Stimulated activated CD8-positive, alpha-beta memory T cell treated with anti-CD3 and anti-CD28 coated beads, Interleukin-2, amount 100 ng/mL, for 48 hours (primary cell): ENCODE results near the gene TTC28.
"Not testable (repeated sequence)": the region's sequence is repeated elsewhere in the genome, so short reads cannot be mapped to it uniquely, and the experiment has no call there.

Experiments
- DNase-seq, 2 donors: peaks; one replicate each; pipeline ENCODE4 v3.0.0-alpha.2; 2020; ENCODE audit warnings: low read depth in 2 of 2

The TTC28 gene

DNA sequence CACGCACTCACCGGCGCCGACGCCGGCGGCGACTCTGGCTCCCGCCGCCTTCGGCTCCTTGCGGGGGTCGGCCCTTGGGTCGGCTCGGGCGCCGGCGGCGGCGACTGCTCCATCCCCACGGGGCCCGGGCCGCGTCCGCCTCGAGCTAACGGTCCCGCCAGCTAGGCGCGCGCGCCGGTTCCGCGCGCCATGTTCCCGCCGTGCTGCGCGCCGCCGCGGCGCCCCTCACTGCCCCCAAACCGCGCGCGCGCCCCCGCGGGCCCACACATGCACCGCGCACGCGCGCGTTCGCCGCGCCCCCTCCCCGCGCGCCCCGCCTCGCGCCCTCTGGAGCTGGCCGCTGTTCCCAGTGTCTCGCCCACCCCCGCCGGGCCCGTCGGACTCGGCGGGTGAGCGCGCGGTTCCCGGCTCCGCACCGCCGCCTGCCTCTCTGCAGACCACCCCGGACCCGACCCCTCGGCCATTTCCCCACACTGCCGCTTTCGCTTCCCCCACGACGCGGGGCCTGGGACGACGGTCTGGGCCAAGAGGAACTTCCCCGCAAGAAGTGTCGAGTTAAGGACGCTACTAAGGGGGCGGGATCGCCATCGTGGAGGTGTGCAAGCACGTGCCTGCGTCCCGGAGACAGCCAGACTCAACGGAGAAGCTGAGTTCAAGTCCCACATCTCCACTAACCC lies at the start of gene TTC28:
TSS of gene TTC28 (minus strand) at position 230 of the 677 bp plus-strand sequence. CDS start at position 113, 117 bp downstream.
- DNase-seq = peak; percentile 21 to 37

GRCh38 chr22:28728621-28729313 lies 49.1 kb upstream of the TTC28 start:
- DNase-seq = no peak

DNA sequence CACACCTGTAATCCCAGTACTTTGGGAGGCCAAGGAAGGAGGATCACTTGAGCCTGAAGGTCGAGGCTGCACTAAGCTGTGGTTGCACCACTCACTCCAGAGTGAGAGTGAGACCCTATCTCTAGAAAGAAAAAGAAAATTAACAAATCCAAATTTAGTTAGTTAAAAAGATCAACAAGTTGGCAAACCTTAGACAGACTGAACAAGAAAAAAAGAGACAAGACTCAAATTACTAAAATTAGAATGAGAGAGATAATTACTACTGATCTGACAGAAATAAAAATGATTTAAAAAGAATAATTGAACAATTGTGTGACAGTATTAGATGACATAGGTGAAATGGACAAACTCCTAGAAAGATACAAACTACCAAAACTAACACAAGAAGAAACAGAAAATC lies 48.4 kb upstream of the TTC28 start:
- DNase-seq = no peak

- DNase-seq = no peak
Observed at GRCh38 chr22:28718044-28718443, 38.4 kb upstream of the TTC28 start.

DNA sequence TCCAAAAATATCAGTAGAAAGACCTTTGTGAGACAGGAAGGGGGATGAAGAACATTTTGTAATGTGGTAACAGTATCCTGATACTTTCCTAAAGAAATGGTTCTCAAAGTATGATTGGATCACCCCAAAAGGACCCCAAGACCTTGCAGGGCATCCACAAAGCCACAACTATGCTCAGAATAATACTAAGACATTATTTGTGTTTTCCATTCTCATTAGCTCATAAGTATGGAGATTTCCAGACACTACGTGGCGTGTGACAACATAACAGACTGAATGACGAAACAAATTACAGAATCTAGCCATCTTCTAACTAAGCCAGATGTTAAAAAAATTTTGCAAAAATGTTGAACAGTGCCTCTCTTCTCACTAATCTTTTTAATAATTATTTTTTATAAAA lies 37.0 kb upstream of the TTC28 start:
- no peak for DNase-seq

DNA sequence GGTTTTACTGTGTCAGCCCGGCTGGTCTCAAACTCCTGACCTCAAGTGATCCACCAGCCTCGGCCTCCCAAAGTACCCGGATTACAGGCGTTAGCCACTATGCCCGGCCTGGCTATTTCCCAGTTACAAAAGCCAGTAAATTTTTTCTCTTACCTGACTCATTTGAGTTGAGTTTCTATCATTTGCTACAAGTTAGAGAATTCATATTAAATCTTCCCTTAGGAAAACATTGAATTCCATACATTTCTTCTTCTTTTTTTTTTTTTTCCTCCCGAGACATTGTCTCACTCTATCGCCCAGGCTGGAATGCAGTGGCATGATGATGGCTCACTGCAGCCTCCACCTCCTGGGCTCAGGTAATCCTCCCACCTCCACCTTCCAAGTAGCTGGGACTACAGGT lies 36.0 kb upstream of the TTC28 start:
- no peak for DNase-seq

- DNase-seq = no peak
Observed at GRCh38 chr22:28714043-28714628, 34.5 kb upstream of the TTC28 start.

GRCh38 chr22:28711820-28712777 lies 32.5 kb upstream of the TTC28 start:
- DNase-seq = no peak

DNA sequence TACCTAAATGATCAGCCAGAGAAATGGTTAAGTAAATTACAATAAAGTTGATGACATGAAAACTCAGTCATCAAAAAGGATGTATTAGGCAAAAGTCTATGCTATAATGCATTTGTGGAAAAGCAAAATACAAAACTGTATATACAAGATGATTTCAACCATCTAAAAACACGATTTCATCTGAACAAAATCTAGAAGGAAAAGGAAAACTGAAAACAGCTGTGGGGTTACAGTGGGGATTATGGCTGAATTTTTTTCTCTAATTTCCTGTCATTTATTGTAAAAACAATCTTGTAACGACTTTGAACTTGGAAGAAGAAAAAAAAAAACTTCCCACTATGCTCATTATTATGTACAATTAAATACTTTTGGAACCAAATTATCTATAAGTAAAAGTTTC lies 31.7 kb upstream of the TTC28 start:
- no peak for DNase-seq

GRCh38 chr22:28710576-28711191 lies 31.0 kb upstream of the TTC28 start:
- no peak for DNase-seq

DNA sequence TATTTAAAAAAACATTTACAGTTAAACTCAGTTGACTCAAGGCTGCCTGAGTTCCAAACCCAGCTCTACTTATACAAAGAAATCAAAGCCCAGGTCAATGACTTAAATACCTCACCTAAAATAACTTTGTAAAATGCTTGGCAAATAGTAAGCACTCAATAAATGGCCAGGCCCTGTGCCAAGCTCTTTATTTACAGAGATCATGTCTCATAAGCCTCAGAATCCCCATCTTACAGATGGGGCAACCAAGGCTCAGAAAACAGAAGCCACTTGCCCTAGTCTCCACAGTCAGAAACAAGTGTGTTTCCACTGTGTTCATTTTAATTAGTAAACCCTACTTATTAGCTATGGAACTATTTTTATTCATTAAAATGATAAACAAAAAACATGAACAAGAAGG lies 30.5 kb upstream of the TTC28 start:
- no peak for DNase-seq

DNA sequence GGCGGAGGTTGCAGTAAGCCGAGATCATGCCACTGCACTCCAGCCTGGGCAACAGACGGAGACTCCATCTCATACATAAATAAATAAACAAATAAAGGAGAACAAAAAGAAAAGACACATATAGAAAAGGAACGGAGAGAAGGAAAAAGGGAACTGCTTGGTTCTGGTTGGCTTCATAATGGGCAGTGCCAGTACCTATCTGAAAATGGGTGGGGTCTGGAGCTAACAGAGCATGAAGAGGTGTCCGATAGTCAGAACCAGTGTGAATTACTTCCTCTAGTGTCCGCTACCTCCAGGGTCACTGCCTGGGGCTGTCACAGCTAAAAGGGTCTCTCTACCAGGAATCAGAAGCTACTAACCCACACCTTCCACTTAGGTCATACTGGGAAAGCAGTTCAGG lies 27.2 kb upstream of the TTC28 start:
- DNase-seq = no peak

DNA sequence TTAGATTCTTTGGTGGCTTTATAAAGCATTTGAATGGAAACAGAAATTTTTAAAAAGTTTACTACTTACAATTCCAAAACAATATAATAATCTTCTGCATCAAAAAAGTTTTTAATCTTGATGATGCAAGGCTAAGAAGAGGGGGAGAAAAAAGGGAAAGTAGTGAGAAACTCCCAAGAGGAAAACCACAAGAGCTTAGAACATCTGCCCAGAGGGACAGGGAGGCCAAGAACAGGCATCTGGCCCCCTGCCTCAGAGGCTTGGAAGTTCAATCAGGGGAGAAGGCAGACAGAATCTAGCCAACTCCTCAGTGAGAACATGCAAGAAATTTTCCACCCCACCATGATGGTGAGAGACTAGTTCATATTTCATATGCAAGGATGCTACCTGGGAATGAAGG lies 23.8 kb upstream of the TTC28 start:
- DNase-seq = no peak

- no peak for DNase-seq
Observed at GRCh38 chr22:28702891-28703290, 23.3 kb upstream of the TTC28 start.

GRCh38 chr22:28693041-28693760 lies 13.6 kb upstream of the TTC28 start:
- DNase-seq = not testable (repeated sequence)

GRCh38 chr22:28689796-28690195 lies 10.2 kb upstream of the TTC28 start:
- DNase-seq = not testable (repeated sequence)

- DNase-seq = not testable (repeated sequence)
Observed at GRCh38 chr22:28682966-28683365, 3.3 kb upstream of the TTC28 start.

DNA sequence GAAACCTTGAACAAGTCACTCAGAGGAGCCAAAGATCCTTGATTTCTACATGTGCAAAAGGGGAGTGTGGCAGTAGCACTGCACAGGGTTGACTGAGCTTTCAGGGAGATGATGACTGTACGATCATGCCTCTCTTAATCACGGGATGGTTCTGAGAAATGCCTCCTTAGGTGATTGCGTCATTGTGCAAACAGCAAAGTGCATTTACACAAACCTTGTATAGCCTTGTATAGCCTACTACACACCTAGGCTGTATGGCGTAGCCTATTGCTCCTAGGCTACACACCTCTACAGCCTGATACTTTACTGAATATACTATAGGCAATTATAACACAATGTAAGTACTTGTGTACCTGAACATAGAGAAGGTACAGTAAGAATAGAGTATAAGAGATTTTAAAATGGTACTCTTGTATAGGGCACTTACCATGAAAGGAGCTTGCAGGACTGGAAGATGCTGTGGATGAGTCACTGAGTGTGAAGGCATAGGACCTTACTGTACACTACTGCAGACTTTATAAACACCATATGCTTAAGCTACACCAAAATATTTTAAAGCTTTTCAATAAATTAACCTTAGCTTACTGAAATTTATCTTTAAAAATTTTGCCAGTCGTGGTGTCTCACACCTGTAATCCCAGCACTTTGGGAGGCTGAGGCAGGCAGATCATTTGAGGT lies 1.3 kb upstream of the TTC28 start:
- not testable (repeated sequence) for DNase-seq

GRCh38 chr22:28678778-28679610 lies 646 bp downstream of the TTC28 start:
- DNase-seq = not testable (repeated sequence)
